ENCODE results near the gene SRMS.

The SRMS gene

DNA sequence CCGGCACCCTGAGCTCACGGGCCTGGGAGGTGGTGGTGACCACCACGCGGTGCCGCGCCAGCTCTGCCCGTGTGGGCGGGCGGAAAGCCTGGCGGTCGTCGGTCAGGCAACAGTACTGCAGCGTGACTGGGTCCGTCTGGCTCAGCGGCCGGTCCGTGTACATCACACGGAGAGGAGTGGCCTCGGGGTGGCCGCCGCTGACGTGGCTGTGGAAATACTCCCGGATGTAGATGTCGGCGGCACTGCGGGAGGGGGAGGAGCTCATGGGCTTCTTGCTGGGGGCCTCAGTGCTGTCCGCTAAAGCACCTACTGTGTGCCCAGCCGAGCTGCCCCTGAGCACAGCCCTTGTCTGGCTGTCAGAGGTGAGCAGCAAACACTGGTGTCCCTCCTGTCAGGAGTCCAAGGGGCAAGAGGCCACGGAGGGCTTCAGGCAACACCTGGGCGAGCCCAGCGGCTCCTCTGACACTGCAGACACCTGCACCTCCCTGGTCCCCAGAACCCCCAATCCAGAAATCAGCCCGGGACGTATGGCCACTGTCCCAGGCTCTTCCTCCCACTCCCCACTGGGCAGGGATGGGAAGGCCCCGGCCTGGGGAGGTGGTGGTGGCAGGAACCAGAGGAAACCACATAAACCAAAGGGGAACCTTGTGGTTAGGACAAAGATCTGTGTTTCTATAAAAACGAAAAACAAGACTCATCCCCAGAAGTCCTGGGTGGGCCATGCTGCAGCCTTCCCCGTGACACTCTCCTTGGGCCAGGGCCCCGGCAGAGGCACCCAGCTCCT, 20.0 kb upstream of the SRMS start:
- Histone ChIP-seq H3K4me1 (ENCODE audit: control insufficient read depth, low read depth, low read length) (no peaks in the 10 kb centered on the region), H3K27ac (ENCODE audit: low read length) (no peak overlapping the region), H3K9ac (ENCODE audit: low read length) (no peak overlapping the region), H3K4me3 (ENCODE audit: low read length) (no peak overlapping the region), H3K9me3 (ENCODE audit: control insufficient read depth, low read depth, low read length) (no peaks in the 10 kb centered on the region), H3K36me3 (ENCODE audit: control insufficient read depth, low read depth, low read length) (no peaks in the 10 kb centered on the region), H3K27me3 (ENCODE audit: control insufficient read depth, insufficient read depth, low read length) (no peaks in the 10 kb centered on the region)

GRCh38 chr20:63567136-63567385, 19.5 kb upstream of the SRMS start:
- H3K27ac ChIP-seq (ENCODE audit: low read length): no peak overlapping the region
- no peaks in the 10 kb centered on the region for H3K9me3 ChIP-seq (ENCODE audit: control insufficient read depth, low read depth, low read length)
- no peak overlapping the region for H3K9ac ChIP-seq (ENCODE audit: low read length)
- no peaks in the 10 kb centered on the region for H3K36me3 ChIP-seq (ENCODE audit: control insufficient read depth, low read depth, low read length)
- no peak overlapping the region for H3K4me3 ChIP-seq (ENCODE audit: low read length)
- no peaks in the 10 kb centered on the region for H3K27me3 ChIP-seq (ENCODE audit: control insufficient read depth, insufficient read depth, low read length)
- no peaks in the 10 kb centered on the region for H3K4me1 ChIP-seq (ENCODE audit: control insufficient read depth, low read depth, low read length)

- no peak overlapping the region for H3K9ac ChIP-seq (ENCODE audit: low read length)
- no peak overlapping the region for H3K4me3 ChIP-seq (ENCODE audit: low read length)
- no peak overlapping the region for H3K27ac ChIP-seq (ENCODE audit: low read length)
- H3K4me1 ChIP-seq (ENCODE audit: control insufficient read depth, low read depth, low read length): no peaks in the 10 kb centered on the region
- no peaks in the 10 kb centered on the region for H3K9me3 ChIP-seq (ENCODE audit: control insufficient read depth, low read depth, low read length)
- no peaks in the 10 kb centered on the region for H3K36me3 ChIP-seq (ENCODE audit: control insufficient read depth, low read depth, low read length)
- H3K27me3 ChIP-seq (ENCODE audit: control insufficient read depth, insufficient read depth, low read length): no peaks in the 10 kb centered on the region
These were observed 19.0 kb upstream of the SRMS start for GRCh38 chr20:63566395-63567135.

- H3K4me3 ChIP-seq (ENCODE audit: low read length): no peak overlapping the region
- H3K36me3 ChIP-seq (ENCODE audit: control insufficient read depth, low read depth, low read length): no peaks in the 10 kb centered on the region
- H3K27ac ChIP-seq (ENCODE audit: low read length): no peak overlapping the region
- no peak overlapping the region for H3K9ac ChIP-seq (ENCODE audit: low read length)
- H3K9me3 ChIP-seq (ENCODE audit: control insufficient read depth, low read depth, low read length): no peaks in the 10 kb centered on the region
- no peaks in the 10 kb centered on the region for H3K4me1 ChIP-seq (ENCODE audit: control insufficient read depth, low read depth, low read length)
- H3K27me3 ChIP-seq (ENCODE audit: control insufficient read depth, insufficient read depth, low read length): no peaks in the 10 kb centered on the region
These were observed 18.3 kb upstream of the SRMS start for GRCh38 chr20:63565699-63566335.

DNA sequence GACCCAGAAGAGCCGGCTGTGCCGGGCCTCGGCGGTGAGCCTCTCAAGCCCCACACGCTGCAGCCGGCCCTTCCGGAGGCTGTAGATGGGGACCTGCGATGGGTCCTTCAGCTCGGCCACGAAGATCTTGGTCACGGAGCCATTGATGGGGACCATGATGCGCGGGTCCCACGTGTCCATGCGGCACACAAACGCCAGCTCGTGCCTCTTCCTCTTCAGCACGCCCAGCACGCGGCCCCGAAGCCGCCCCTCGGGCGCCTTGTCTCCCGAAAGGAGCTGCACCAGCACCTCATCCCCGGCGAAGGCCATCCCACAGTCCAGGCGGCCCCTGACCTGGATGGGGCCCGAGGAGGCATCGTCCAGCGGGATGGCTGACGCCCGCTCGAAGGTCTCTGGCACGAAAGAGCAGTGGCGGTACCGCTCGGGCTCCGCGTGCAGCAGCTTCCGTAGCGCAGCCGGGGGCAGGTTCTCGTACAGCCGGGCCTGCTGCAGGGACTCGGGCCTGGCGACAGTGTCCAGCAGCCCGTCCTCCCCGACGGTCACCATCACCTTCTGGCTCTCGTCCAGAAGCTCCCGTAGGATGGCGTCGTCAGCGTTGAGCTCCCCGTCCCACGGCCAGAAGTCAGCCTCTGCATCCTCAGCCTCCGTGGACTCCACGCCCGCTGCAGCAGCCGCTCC, 17.6 kb upstream of the SRMS start:
- no peak overlapping the region for H3K27ac ChIP-seq (ENCODE audit: low read length)
- no peaks in the 10 kb centered on the region for H3K27me3 ChIP-seq (ENCODE audit: control insufficient read depth, insufficient read depth, low read length)
- no peaks in the 10 kb centered on the region for H3K9me3 ChIP-seq (ENCODE audit: control insufficient read depth, low read depth, low read length)
- H3K4me3 ChIP-seq (ENCODE audit: low read length): no peak overlapping the region
- no peak overlapping the region for H3K9ac ChIP-seq (ENCODE audit: low read length)
- H3K36me3 ChIP-seq (ENCODE audit: control insufficient read depth, low read depth, low read length): no peaks in the 10 kb centered on the region
- H3K4me1 ChIP-seq (ENCODE audit: control insufficient read depth, low read depth, low read length): no peaks in the 10 kb centered on the region

GRCh38 chr20:63564036-63564810, 16.7 kb upstream of the SRMS start:
- Histone ChIP-seq H3K9ac (ENCODE audit: low read length) (no peak overlapping the region), H3K9me3 (ENCODE audit: control insufficient read depth, low read depth, low read length) (no peaks in the 10 kb centered on the region), H3K4me3 (ENCODE audit: low read length) (no peak overlapping the region), H3K36me3 (ENCODE audit: control insufficient read depth, low read depth, low read length) (no peaks in the 10 kb centered on the region), H3K27me3 (ENCODE audit: control insufficient read depth, insufficient read depth, low read length) (no peaks in the 10 kb centered on the region), H3K4me1 (ENCODE audit: control insufficient read depth, low read depth, low read length) (no peaks in the 10 kb centered on the region), H3K27ac (ENCODE audit: low read length) (no peak overlapping the region)

DNA sequence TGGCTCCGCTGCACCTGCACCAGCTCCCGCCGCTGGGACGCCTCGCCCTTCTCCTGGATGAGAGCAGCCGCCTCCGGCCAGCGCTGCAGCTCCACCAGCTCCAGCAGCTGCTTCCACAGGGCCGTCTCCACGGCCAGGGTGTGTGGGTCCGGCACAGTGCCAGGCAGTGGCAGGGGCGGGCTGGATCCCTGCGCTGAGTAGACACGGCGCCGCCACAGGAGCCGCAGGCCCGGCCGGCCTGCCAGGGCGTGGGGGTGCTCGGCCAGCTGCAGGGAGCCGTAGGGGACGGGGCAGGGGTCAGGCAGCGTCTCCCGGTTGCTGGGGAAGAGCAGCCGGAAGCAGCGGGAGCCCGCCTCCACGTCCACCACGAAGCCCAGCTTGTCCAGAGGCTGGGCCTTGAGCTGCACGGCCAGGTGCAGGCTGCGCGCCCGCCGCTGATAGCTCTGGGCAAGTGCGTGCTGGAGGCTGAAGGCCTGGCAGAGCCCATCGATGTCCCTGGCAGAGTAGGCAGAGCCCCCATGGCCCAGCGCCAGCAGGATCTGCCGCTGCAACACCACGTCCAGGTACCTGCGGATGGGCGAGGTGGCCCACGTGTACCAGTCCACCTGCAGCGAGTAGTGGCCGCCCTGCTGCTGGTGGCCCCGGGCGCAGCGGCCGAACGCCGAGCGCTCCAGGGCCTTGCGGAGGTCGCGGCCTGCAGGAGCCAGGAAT, 15.8 kb upstream of the SRMS start:
- no peak overlapping the region for H3K9ac ChIP-seq (ENCODE audit: low read length)
- H3K4me1 ChIP-seq (ENCODE audit: control insufficient read depth, low read depth, low read length): no peaks in the 10 kb centered on the region
- H3K4me3 ChIP-seq (ENCODE audit: low read length): no peak overlapping the region
- no peaks in the 10 kb centered on the region for H3K9me3 ChIP-seq (ENCODE audit: control insufficient read depth, low read depth, low read length)
- no peak overlapping the region for H3K27ac ChIP-seq (ENCODE audit: low read length)
- no peaks in the 10 kb centered on the region for H3K27me3 ChIP-seq (ENCODE audit: control insufficient read depth, insufficient read depth, low read length)
- H3K36me3 ChIP-seq (ENCODE audit: control insufficient read depth, low read depth, low read length): no peaks in the 10 kb centered on the region

DNA sequence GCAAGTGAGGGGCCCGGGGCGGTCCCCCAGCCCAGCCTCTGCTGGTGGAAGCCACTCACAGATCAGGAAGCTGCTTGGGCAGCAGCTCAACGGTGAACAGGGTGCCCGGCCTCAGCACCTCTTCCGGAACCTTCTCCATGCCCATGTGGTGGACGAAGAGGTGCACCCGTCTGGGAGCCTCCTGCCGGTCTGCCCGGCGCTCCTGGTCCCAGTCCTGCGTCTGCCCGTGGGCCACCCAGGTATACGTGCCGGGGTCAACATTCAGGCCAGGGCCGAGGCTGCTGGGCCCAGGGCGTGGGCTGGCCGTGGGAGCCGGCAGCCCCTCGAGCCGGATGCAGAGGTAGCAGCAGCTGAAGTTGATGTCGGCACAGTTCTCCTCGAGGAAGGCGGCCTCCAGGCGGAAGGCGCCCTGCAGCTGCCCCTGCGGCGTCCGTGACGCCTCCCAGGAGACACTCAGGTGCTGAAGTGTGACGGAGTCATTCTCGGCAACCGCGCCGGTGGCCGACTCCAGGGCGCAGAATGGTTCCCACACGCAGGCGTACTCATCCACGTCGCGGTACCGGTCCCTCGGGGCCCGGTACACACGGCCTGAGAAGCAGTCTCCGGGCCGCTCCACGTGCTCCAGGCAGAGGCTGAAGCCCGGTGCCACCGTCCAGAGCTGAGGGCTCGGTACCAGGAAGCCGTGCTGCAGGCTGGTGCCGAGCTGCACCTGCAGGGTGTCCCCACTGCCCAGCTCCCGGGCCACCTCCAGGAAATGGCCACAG, 15.1 kb upstream of the SRMS start:
- no peak overlapping the region for H3K9ac ChIP-seq (ENCODE audit: low read length)
- no peaks in the 10 kb centered on the region for H3K4me1 ChIP-seq (ENCODE audit: control insufficient read depth, low read depth, low read length)
- H3K27me3 ChIP-seq (ENCODE audit: control insufficient read depth, insufficient read depth, low read length): no peaks in the 10 kb centered on the region
- H3K27ac ChIP-seq (ENCODE audit: low read length): no peak overlapping the region
- no peaks in the 10 kb centered on the region for H3K36me3 ChIP-seq (ENCODE audit: control insufficient read depth, low read depth, low read length)
- no peak overlapping the region for H3K4me3 ChIP-seq (ENCODE audit: low read length)
- no peaks in the 10 kb centered on the region for H3K9me3 ChIP-seq (ENCODE audit: control insufficient read depth, low read depth, low read length)

DNA sequence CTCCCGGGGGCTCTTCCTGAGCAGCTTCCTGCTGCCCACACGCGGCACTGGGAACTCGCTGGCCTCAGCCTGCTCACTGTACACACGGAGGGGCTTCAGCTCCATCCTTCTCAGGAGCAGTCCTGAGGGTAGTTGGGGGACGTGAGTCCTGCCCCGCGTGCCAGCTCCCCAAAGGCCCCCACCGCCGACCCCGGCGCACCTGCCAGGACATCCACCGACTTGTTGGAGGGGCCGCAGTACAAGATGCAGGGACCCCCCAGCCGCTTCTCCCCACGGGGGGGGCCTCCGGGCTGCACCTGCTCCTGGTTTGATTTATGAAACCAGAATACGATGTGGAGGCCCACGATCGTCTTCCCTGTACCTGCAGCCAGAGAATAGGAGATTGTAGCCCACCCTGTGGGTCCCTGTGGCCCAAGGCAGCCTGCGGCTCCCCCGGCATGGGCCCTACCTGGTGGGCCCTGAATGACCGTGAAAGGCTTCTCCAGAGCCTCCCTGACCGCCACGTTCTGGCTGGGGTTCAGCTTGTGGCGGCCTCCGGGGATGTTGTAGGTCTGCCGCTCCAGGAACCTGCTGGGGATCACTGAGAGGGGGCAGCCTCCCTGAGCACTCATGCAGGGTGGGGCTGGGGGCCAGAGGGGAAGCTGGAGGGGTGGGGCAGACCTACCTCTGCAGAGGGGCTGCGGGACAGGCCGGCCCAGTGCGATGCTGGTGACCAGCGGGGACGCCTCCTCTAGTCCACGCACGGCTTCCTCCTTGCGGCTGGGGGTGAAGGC, 14.3 kb upstream of the SRMS start:
- Histone ChIP-seq H3K27ac (ENCODE audit: low read length) (no peak overlapping the region), H3K9ac (ENCODE audit: low read length) (no peak overlapping the region), H3K27me3 (ENCODE audit: control insufficient read depth, insufficient read depth, low read length) (no peaks in the 10 kb centered on the region), H3K36me3 (ENCODE audit: control insufficient read depth, low read depth, low read length) (no peaks in the 10 kb centered on the region), H3K4me1 (ENCODE audit: control insufficient read depth, low read depth, low read length) (no peaks in the 10 kb centered on the region), H3K9me3 (ENCODE audit: control insufficient read depth, low read depth, low read length) (no peaks in the 10 kb centered on the region), H3K4me3 (ENCODE audit: low read length) (no peak overlapping the region)

Measured in iPS-18a (cell line).